ENCODE measurements around the gene ZNF275.

The ZNF275 gene

GRCh38 chrX:153347530-153347929, 13.6 kb downstream of the ZNF275 start:
- no peak overlapping the region for H3K4me3 ChIP-seq (ENCODE audit: low read depth, low read length)
- no peaks in the 10 kb centered on the region for H3K4me1 ChIP-seq (ENCODE audit: control insufficient read depth, insufficient read depth, low read length)
- no peaks in the 10 kb centered on the region for H3K27me3 ChIP-seq (ENCODE audit: control insufficient read depth, insufficient read depth, low read length)
- H3K36me3 ChIP-seq (ENCODE audit: control insufficient read depth, insufficient read depth, low read length): peaks cover 11% of the 10 kb centered on the region
- no peak overlapping the region for H3K9ac ChIP-seq (ENCODE audit: low read depth, low read length)
- H3K9me3 ChIP-seq (ENCODE audit: control insufficient read depth, insufficient read depth, low read length): peaks cover 3% of the 10 kb centered on the region

GRCh38 chrX:153348421-153348820, 14.5 kb downstream of the ZNF275 start:
- H3K4me1 ChIP-seq (ENCODE audit: control insufficient read depth, insufficient read depth, low read length): no peaks in the 10 kb centered on the region
- H3K27me3 ChIP-seq (ENCODE audit: control insufficient read depth, insufficient read depth, low read length): no peaks in the 10 kb centered on the region
- H3K4me3 ChIP-seq (ENCODE audit: low read depth, low read length): no peak overlapping the region
- H3K9me3 ChIP-seq (ENCODE audit: control insufficient read depth, insufficient read depth, low read length): peaks cover 3% of the 10 kb centered on the region
- no peak overlapping the region for H3K9ac ChIP-seq (ENCODE audit: low read depth, low read length)
- peaks cover 11% of the 10 kb centered on the region for H3K36me3 ChIP-seq (ENCODE audit: control insufficient read depth, insufficient read depth, low read length)

- Histone ChIP-seq H3K9ac (ENCODE audit: low read depth, low read length) (no peak overlapping the region), H3K36me3 (ENCODE audit: control insufficient read depth, insufficient read depth, low read length) (peaks cover 12% of the 10 kb centered on the region), H3K4me3 (ENCODE audit: low read depth, low read length) (no peak overlapping the region), H3K4me1 (ENCODE audit: control insufficient read depth, insufficient read depth, low read length) (no peaks in the 10 kb centered on the region), H3K9me3 (ENCODE audit: control insufficient read depth, insufficient read depth, low read length) (peaks cover 3% of the 10 kb centered on the region), H3K27me3 (ENCODE audit: control insufficient read depth, insufficient read depth, low read length) (no peaks in the 10 kb centered on the region)
Observed at GRCh38 chrX:153349952-153350351, 16.0 kb downstream of the ZNF275 start.

- no peaks in the 10 kb centered on the region for H3K27me3 ChIP-seq (ENCODE audit: control insufficient read depth, insufficient read depth, low read length)
- H3K9me3 ChIP-seq (ENCODE audit: control insufficient read depth, insufficient read depth, low read length): peaks cover 3% of the 10 kb centered on the region
- no peaks in the 10 kb centered on the region for H3K4me1 ChIP-seq (ENCODE audit: control insufficient read depth, insufficient read depth, low read length)
Observed at GRCh38 chrX:153351981-153352380, 18.0 kb downstream of the ZNF275 start.

GRCh38 chrX:153352858-153353257, 18.9 kb downstream of the ZNF275 start:
- H3K4me3 ChIP-seq (ENCODE audit: low read depth, low read length): no peak overlapping the region
- no peaks in the 10 kb centered on the region for H3K27me3 ChIP-seq (ENCODE audit: control insufficient read depth, insufficient read depth, low read length)
- H3K9ac ChIP-seq (ENCODE audit: low read depth, low read length): no peak overlapping the region
- H3K9me3 ChIP-seq (ENCODE audit: control insufficient read depth, insufficient read depth, low read length): peaks cover 3% of the 10 kb centered on the region
- peaks cover 3% of the 10 kb centered on the region for H3K36me3 ChIP-seq (ENCODE audit: control insufficient read depth, insufficient read depth, low read length)
- no peaks in the 10 kb centered on the region for H3K4me1 ChIP-seq (ENCODE audit: control insufficient read depth, insufficient read depth, low read length)

More at GRCh38 chrX:153351981-153352380, 18.0 kb downstream of the ZNF275 start:
- H3K4me3 ChIP-seq (ENCODE audit: low read depth, low read length): no peak overlapping the region
- H3K36me3 ChIP-seq (ENCODE audit: control insufficient read depth, insufficient read depth, low read length): peaks cover 8% of the 10 kb centered on the region
- no peak overlapping the region for H3K9ac ChIP-seq (ENCODE audit: low read depth, low read length)

- H3K9ac ChIP-seq (ENCODE audit: low read depth, low read length): no peak overlapping the region
- no peaks in the 10 kb centered on the region for H3K4me1 ChIP-seq (ENCODE audit: control insufficient read depth, insufficient read depth, low read length)
- H3K9me3 ChIP-seq (ENCODE audit: control insufficient read depth, insufficient read depth, low read length): peaks cover 3% of the 10 kb centered on the region
- H3K36me3 ChIP-seq (ENCODE audit: control insufficient read depth, insufficient read depth, low read length): peaks cover 3% of the 10 kb centered on the region
- H3K4me3 ChIP-seq (ENCODE audit: low read depth, low read length): no peak overlapping the region
- no peaks in the 10 kb centered on the region for H3K27me3 ChIP-seq (ENCODE audit: control insufficient read depth, insufficient read depth, low read length)
Observed at GRCh38 chrX:153353416-153353815, 19.5 kb downstream of the ZNF275 start.

GRCh38 chrX:153357877-153358276, 23.9 kb downstream of the ZNF275 start:
- no peaks in the 10 kb centered on the region for H3K27me3 ChIP-seq (ENCODE audit: control insufficient read depth, insufficient read depth, low read length)
- no peak overlapping the region for H3K4me3 ChIP-seq (ENCODE audit: low read depth, low read length)
- H3K4me1 ChIP-seq (ENCODE audit: control insufficient read depth, insufficient read depth, low read length): no peaks in the 10 kb centered on the region
- H3K36me3 ChIP-seq (ENCODE audit: control insufficient read depth, insufficient read depth, low read length): peaks cover 3% of the 10 kb centered on the region
- H3K9ac ChIP-seq (ENCODE audit: low read depth, low read length): no peak overlapping the region
- peaks cover 4% of the 10 kb centered on the region for H3K9me3 ChIP-seq (ENCODE audit: control insufficient read depth, insufficient read depth, low read length)

- no peak overlapping the region for H3K4me3 ChIP-seq (ENCODE audit: low read depth, low read length)
- H3K27me3 ChIP-seq (ENCODE audit: control insufficient read depth, insufficient read depth, low read length): no peaks in the 10 kb centered on the region
- no peaks in the 10 kb centered on the region for H3K4me1 ChIP-seq (ENCODE audit: control insufficient read depth, insufficient read depth, low read length)
- peaks cover 4% of the 10 kb centered on the region for H3K9me3 ChIP-seq (ENCODE audit: control insufficient read depth, insufficient read depth, low read length)
- H3K36me3 ChIP-seq (ENCODE audit: control insufficient read depth, insufficient read depth, low read length): no peaks in the 10 kb centered on the region
- no peak overlapping the region for H3K9ac ChIP-seq (ENCODE audit: low read depth, low read length)
Observed at GRCh38 chrX:153361781-153362397, 27.9 kb downstream of the ZNF275 start.

- Histone ChIP-seq H3K9ac (ENCODE audit: low read depth, low read length) (no peak overlapping the region), H3K4me1 (ENCODE audit: control insufficient read depth, insufficient read depth, low read length) (no peaks in the 10 kb centered on the region), H3K9me3 (ENCODE audit: control insufficient read depth, insufficient read depth, low read length) (peaks cover 4% of the 10 kb centered on the region), H3K36me3 (ENCODE audit: control insufficient read depth, insufficient read depth, low read length) (no peaks in the 10 kb centered on the region), H3K4me3 (ENCODE audit: low read depth, low read length) (no peak overlapping the region), H3K27me3 (ENCODE audit: control insufficient read depth, insufficient read depth, low read length) (no peaks in the 10 kb centered on the region)
Observed at GRCh38 chrX:153365670-153366069, 31.7 kb downstream of the ZNF275 start.

- H3K9ac ChIP-seq (ENCODE audit: low read depth, low read length): no peak overlapping the region
- H3K4me3 ChIP-seq (ENCODE audit: low read depth, low read length): no peak overlapping the region
- H3K27me3 ChIP-seq (ENCODE audit: control insufficient read depth, insufficient read depth, low read length): no peaks in the 10 kb centered on the region
- peaks cover 4% of the 10 kb centered on the region for H3K9me3 ChIP-seq (ENCODE audit: control insufficient read depth, insufficient read depth, low read length)
- no peaks in the 10 kb centered on the region for H3K4me1 ChIP-seq (ENCODE audit: control insufficient read depth, insufficient read depth, low read length)
- no peaks in the 10 kb centered on the region for H3K36me3 ChIP-seq (ENCODE audit: control insufficient read depth, insufficient read depth, low read length)
Observed at GRCh38 chrX:153366119-153366518, 32.2 kb downstream of the ZNF275 start.

- H3K9ac ChIP-seq (ENCODE audit: low read depth, low read length): no peak overlapping the region
- no peaks in the 10 kb centered on the region for H3K36me3 ChIP-seq (ENCODE audit: control insufficient read depth, insufficient read depth, low read length)
- H3K4me1 ChIP-seq (ENCODE audit: control insufficient read depth, insufficient read depth, low read length): no peaks in the 10 kb centered on the region
- H3K4me3 ChIP-seq (ENCODE audit: low read depth, low read length): no peak overlapping the region
- no peaks in the 10 kb centered on the region for H3K27me3 ChIP-seq (ENCODE audit: control insufficient read depth, insufficient read depth, low read length)
- peaks cover 4% of the 10 kb centered on the region for H3K9me3 ChIP-seq (ENCODE audit: control insufficient read depth, insufficient read depth, low read length)
Observed at GRCh38 chrX:153366878-153367538, 33.1 kb downstream of the ZNF275 start.

GRCh38 chrX:153370293-153371055, 36.5 kb downstream of the ZNF275 start:
- no peaks in the 10 kb centered on the region for H3K9me3 ChIP-seq (ENCODE audit: control insufficient read depth, insufficient read depth, low read length)
- no peak overlapping the region for H3K9ac ChIP-seq (ENCODE audit: low read depth, low read length)
- no peaks in the 10 kb centered on the region for H3K36me3 ChIP-seq (ENCODE audit: control insufficient read depth, insufficient read depth, low read length)
- no peaks in the 10 kb centered on the region for H3K4me1 ChIP-seq (ENCODE audit: control insufficient read depth, insufficient read depth, low read length)
- no peak overlapping the region for H3K4me3 ChIP-seq (ENCODE audit: low read depth, low read length)
- H3K27me3 ChIP-seq (ENCODE audit: control insufficient read depth, insufficient read depth, low read length): no peaks in the 10 kb centered on the region

Data from iPS-15b (cell line).